HepG2 (cell line): ENCODE data around the gene BEAN1. TPM values are rescaled to one million over a fixed set of nuclear protein-coding genes. Genes with fewer than 3 reads are reported as not detected.
A peak's percentile ranks its signal among the peaks of the same experiment; 100 is the strongest.

Experiments
- CCAR2 ChIP-seq: fragments of 200-400 bp; formaldehyde crosslinking; optimal IDR thresholded peaks from 2 replicates; pipeline ENCODE3; 2018; ENCODE audit warnings: low read depth, mild to moderate bottlenecking, low read length, moderate library complexity
- EED ChIP-seq: sonication (generic); formaldehyde crosslinking; IDR thresholded peaks from 2 replicates; pipeline ENCODE4 v1.5.0; 2020; ENCODE audit warnings: mild to moderate bottlenecking, missing genetic modification reagents
- HMGXB4 ChIP-seq, 2 experiments: sonication (generic) in 1 of 2; formaldehyde crosslinking in 1 of 2; IDR thresholded peaks; 2 replicates each; pipeline versions ENCODE4 v1.4.0 to v1.6.1; 2018 to 2020; ENCODE audit warnings: missing genetic modification reagents in 2 of 2, borderline replicate concordance in 1 of 2, low read depth in 1 of 2, mild to moderate bottlenecking in 1 of 2, missing biosample characterization in 1 of 2
- HOXA7 ChIP-seq: sonication (generic); formaldehyde crosslinking; IDR thresholded peaks from 2 replicates; pipeline ENCODE4 v1.8.1; 2022; ENCODE audit warnings: mild to moderate bottlenecking, missing genetic modification reagents, moderate library complexity
- IRF1 ChIP-seq: sonication (generic); formaldehyde crosslinking; IDR thresholded peaks from 2 replicates; pipeline ENCODE4 v1.4.0; 2020; ENCODE audit warnings: low read depth, mild to moderate bottlenecking, missing genetic modification reagents
- IRF2 ChIP-seq: IDR thresholded peaks from 2 replicates; pipeline ENCODE4 v1.6.1; 2018; ENCODE audit warnings: missing genetic modification reagents, missing compliant biosample characterization
- MAZ ChIP-seq, 2 experiments: sonication (generic) in 1 of 2; formaldehyde crosslinking in 1 of 2; IDR thresholded peaks; 2 replicates each; pipeline versions ENCODE4 v1.5.0 to v1.6.1; 2012 to 2020; ENCODE audit warnings: low read depth in 2 of 2, mild to moderate bottlenecking in 2 of 2, borderline replicate concordance in 1 of 2, improper control_type of control experiment in 1 of 2, low read length in 1 of 2, missing genetic modification reagents in 1 of 2, moderate library complexity in 1 of 2
- MIER2 ChIP-seq: IDR thresholded peaks from 2 replicates; pipeline ENCODE4 v1.6.1; 2016; ENCODE audit warnings: missing biosample characterization, missing genetic modification reagents
- NFE2L2 ChIP-seq: fragments of 150-350 bp; IDR thresholded peaks from 2 replicates; pipeline ENCODE4 v1.6.1; 2014; ENCODE audit warnings: low read length
- NFKB2 ChIP-seq: sonication (generic); formaldehyde crosslinking; IDR thresholded peaks from 2 replicates; pipeline ENCODE4 v1.4.0; 2020; ENCODE audit warnings: missing genetic modification reagents, borderline replicate concordance
- POGK ChIP-seq: sonication (generic); formaldehyde crosslinking; conservative IDR thresholded peaks from 2 replicates; pipeline ENCODE4 v1.8.0; 2022; ENCODE audit warnings: mild to moderate bottlenecking, moderate library complexity, missing genetic modification reagents
- RFXANK ChIP-seq: IDR thresholded peaks from 2 replicates; pipeline ENCODE4 v1.6.1; 2016
- SETDB1 ChIP-seq: sonication (generic); formaldehyde crosslinking; IDR thresholded peaks from 2 replicates; pipeline ENCODE4 v1.5.1; 2020; ENCODE audit warnings: missing genetic modification reagents, mild to moderate bottlenecking, borderline replicate concordance
- TCF7 ChIP-seq: sonication (generic); IDR thresholded peaks from 2 replicates; pipeline ENCODE4 v1.6.1; 2016; ENCODE audit warnings: antibody characterized with exemption, low read depth
- TOPORS ChIP-seq: sonication (generic); formaldehyde crosslinking; IDR thresholded peaks from 2 replicates; pipeline ENCODE4 v1.8.0; 2023; ENCODE audit warnings: mild to moderate bottlenecking, missing genetic modification reagents
- TSC22D2 ChIP-seq: sonication (generic); formaldehyde crosslinking; IDR thresholded peaks from 2 replicates; pipeline ENCODE4 v1.5.1; 2020; ENCODE audit warnings: missing genetic modification reagents, mild to moderate bottlenecking, borderline replicate concordance
- ZBTB3 ChIP-seq: sonication (generic); formaldehyde crosslinking; IDR thresholded peaks from 2 replicates; pipeline ENCODE4 v1.4.0; 2020; ENCODE audit warnings: low read depth, mild to moderate bottlenecking, moderate library complexity, missing genetic modification reagents, borderline replicate concordance
- ZNF225 ChIP-seq: sonication (generic); formaldehyde crosslinking; IDR thresholded peaks from 2 replicates; pipeline ENCODE4 v1.4.0; 2020; ENCODE audit warnings: mild to moderate bottlenecking, missing genetic modification reagents
- ZNF234 ChIP-seq: sonication (generic); formaldehyde crosslinking; conservative IDR thresholded peaks from 2 replicates; pipeline ENCODE4 v1.5.1; 2020; ENCODE audit warnings: mild to moderate bottlenecking, missing genetic modification reagents
- ZNF550 ChIP-seq: sonication (generic); formaldehyde crosslinking; IDR thresholded peaks from 2 replicates; pipeline ENCODE4 v1.4.0; 2020; ENCODE audit warnings: mild to moderate bottlenecking, missing genetic modification reagents, borderline replicate concordance
- ZNF775 ChIP-seq: sonication (generic); formaldehyde crosslinking; IDR thresholded peaks from 2 replicates; pipeline ENCODE4 v1.4.0; 2020; ENCODE audit warnings: missing genetic modification reagents, mild to moderate bottlenecking, moderate library complexity, borderline replicate concordance
- ZNF777 ChIP-seq: sonication (generic); formaldehyde crosslinking; IDR thresholded peaks from 2 replicates; pipeline ENCODE4 v1.4.0; 2020; ENCODE audit warnings: missing genetic modification reagents
- ZUFSP ChIP-seq: sonication (generic); formaldehyde crosslinking; IDR thresholded peaks from 2 replicates; pipeline ENCODE4 v1.9.0; 2021; ENCODE audit warnings: missing genetic modification reagents, mild to moderate bottlenecking, borderline replicate concordance
- polyA plus RNA-seq, 8 experiments: library from polyadenylated mRNA; depleted of rRNA in 3 of 8; stranded (reverse) in 7 of 8; unstranded in 1 of 8; fragments of >200 nt; fragmentation: Illumina TruSeq in 4 of 8; extraction: Trizol in 4 of 8; gene quantifications; 2 replicates each; pipeline versions ENCODE4 v1.2.1 to v1.2.3, GENCODE V29; 2011 to 2016; ENCODE audit warnings: low read depth in 4 of 8, missing spikeins in 1 of 8, mixed read lengths in 1 of 8; ENCODE audit not compliant: insufficient read depth in 1 of 8
- total RNA-seq, 5 experiments: library from RNA; depleted of rRNA; stranded (reverse); fragments of >200 nt; fragmentation: Illumina TruSeq; extraction: Trizol; gene quantifications; 2 replicates each; pipeline ENCODE4 v1.2.3, GENCODE V29; 2016; ENCODE audit warnings: low read depth in 1 of 5

The BEAN1 gene
- total and polyA plus RNA-seq, 2 of the 13 experiments (the other 11 are each of a cell fraction or from before 2014, with no cell fraction given) = 0.53 to 1.4 TPM

- TF ChIP-seq NFKB2 (CRISPR knock-in tag) (no peak), ZNF225 (CRISPR knock-in tag) (no peak), NFE2L2 (0 out of 2 replicates have a peak, but pooled peaks have one; percentile 10), ZNF550 (no peak), TCF7 (no peak; the same call in 1 of the 2 replicates), POGK (CRISPR knock-in tag) (peak; percentile 13; the same call in 1 of the 2 replicates), ZNF234 (CRISPR knock-in tag) (no peak), IRF1 (CRISPR knock-in tag) (no peak), RFXANK (CRISPR knock-in tag) (no peak), HMGXB4 (CRISPR knock-in tag; IDR thresholded peaks at IDR 0.05; ENCODE audit: borderline replicate concordance in 1 of 2, low read depth in 1 of 2) (no peak), CCAR2 (no peak), TSC22D2 (no peak), MIER2 (no peak), ZBTB3 (CRISPR knock-in tag) (no peak), HOXA7 (no peak), MAZ (IDR thresholded peaks at IDR 0.05; ENCODE audit: borderline replicate concordance, low read depth, low read length) (no peak), MAZ (CRISPR knock-in tag; IDR thresholded peaks at IDR 0.05; ENCODE audit: low read depth) (peak; percentile 30; the same call in 1 of the 2 replicates), ZNF777 (CRISPR knock-in tag) (no peak), IRF2 (CRISPR knock-in tag) (no peak), ZUFSP (CRISPR knock-in tag) (no peak), SETDB1 (CRISPR knock-in tag) (no peak), EED (no peak), ZNF775 (CRISPR knock-in tag) (no peak), TOPORS (CRISPR knock-in tag) (no peak)
These were observed 86.1 kb downstream of the BEAN1 start (continued) for GRCh38 chr16:66513111-66513723.
